Karpas-422 (cell line): ENCODE results near the gene PACC1. TPM values are rescaled to one million over a fixed set of nuclear protein-coding genes. Genes with fewer than 3 reads are reported as not detected.
A peak's percentile ranks its signal among the peaks of the same experiment; 100 is the strongest.
"Not testable (repeated sequence)": the region's sequence is repeated elsewhere in the genome, so short reads cannot be mapped to it uniquely, and the experiment has no call there.

Experiments
- DNase-seq: peaks from one replicate; pipeline ENCODE4 v3.0.0-alpha.2; 2015
- H2AFZ ChIP-seq: fragments of 200-600 bp; sonication (generic); 2 replicates; pipeline ENCODE4 v1.6.1; 2014; ENCODE audit warnings: antibody characterized with exemption, low read length, mixed read lengths
- H3K27ac ChIP-seq: fragments of 200-600 bp; sonication (generic); 2 replicates; pipeline ENCODE4 v1.5.1; 2014; ENCODE audit warnings: mild to moderate bottlenecking, low read length, moderate library complexity
- H3K27me3 ChIP-seq: fragments of 200-600 bp; sonication (generic); 2 replicates; pipeline ENCODE4 v1.6.1; 2014; ENCODE audit warnings: low read length, mixed read lengths
- H3K36me3 ChIP-seq: fragments of 200-600 bp; sonication (generic); 2 replicates; pipeline ENCODE4 v1.6.1; 2014; ENCODE audit warnings: low read length, mixed read lengths; ENCODE audit not compliant: insufficient read depth
- H3K4me1 ChIP-seq: fragments of 200-600 bp; sonication (generic); 2 replicates; pipeline ENCODE4 v1.6.1; 2014; ENCODE audit warnings: mild to moderate bottlenecking, low read length, mixed read lengths
- H3K4me2 ChIP-seq: fragments of 200-600 bp; sonication (generic); 2 replicates; pipeline ENCODE4 v1.6.1; 2014; ENCODE audit warnings: low read length, low read depth, mild to moderate bottlenecking; ENCODE audit not compliant: poor library complexity, severe bottlenecking
- H3K4me3 ChIP-seq: fragments of 200-600 bp; sonication (generic); 2 replicates; pipeline ENCODE4 v1.5.1; 2014; ENCODE audit warnings: mild to moderate bottlenecking, antibody characterized with exemption, low read length, mixed read lengths
- H3K79me2 ChIP-seq: fragments of 200-600 bp; sonication (generic); 2 replicates; pipeline ENCODE4 v1.6.1; 2014; ENCODE audit warnings: mild to moderate bottlenecking, low read length, mixed read lengths
- H3K9ac ChIP-seq: fragments of 200-600 bp; sonication (generic); 2 replicates; pipeline ENCODE4 v1.6.0; 2014; ENCODE audit warnings: low read length
- H3K9me2 ChIP-seq: fragments of 200-600 bp; sonication (generic), shearing (Covaris generic); replicated peaks from 2 replicates; pipeline ENCODE4 v1.6.0; 2014; ENCODE audit warnings: mild to moderate bottlenecking, low read length, moderate library complexity; ENCODE audit not compliant: insufficient read depth
- H3K9me3 ChIP-seq: fragments of 300-700, 200-600 bp; sonication (generic); 2 replicates; pipeline ENCODE4 v1.6.1; 2014; ENCODE audit warnings: low read length, mixed read lengths
- H4K20me1 ChIP-seq: fragments of 200-600 bp; sonication (generic); 2 replicates; pipeline ENCODE4 v1.6.1; 2014; ENCODE audit warnings: mild to moderate bottlenecking, antibody characterized with exemption, low read length, low read depth; ENCODE audit not compliant: insufficient read depth
- small RNA-seq: library from RNA; depleted of rRNA; stranded (forward); fragments of <200 nt; gene quantifications from one replicate; pipeline ENCODE3, GENCODE V24; 2014
- total RNA-seq: library from RNA; depleted of rRNA; stranded (reverse); fragments of >200 nt; shearing (Covaris generic); gene quantifications from 2 replicates; pipeline ENCODE4 v1.2.3, GENCODE V29; 2014; ENCODE audit warnings: low replicate concordance; rRNA removed

PACC1 gene
- total RNA-seq, 1 experiment from 2014 or later = 17.9 TPM

DNA sequence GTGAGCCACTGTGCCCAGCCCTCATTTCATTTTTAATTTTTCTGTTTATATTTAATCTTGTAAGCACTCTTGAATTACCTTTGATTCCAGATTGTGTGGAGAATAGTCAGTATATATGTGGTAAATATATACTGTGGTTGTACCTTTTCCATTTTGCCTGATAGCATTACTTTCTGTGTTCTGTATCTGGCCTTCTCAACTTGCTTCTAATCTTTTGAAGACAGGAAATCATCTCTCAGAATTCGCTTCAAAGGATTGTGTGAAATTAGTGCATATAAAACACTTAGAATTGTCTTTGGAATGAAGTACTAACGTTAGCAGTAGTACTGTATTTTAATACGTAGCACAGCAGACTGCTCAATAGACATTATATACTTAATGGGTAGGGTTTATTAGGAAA, 91.6 kb downstream of the PACC1 start:
- Histone ChIP-seq H2AFZ (no peak overlapping the region), H3K27ac (no peak overlapping the region), H3K4me2 (no peak overlapping the region), H3K79me2 (peaks cover 65% of the 10 kb centered on the region), H3K4me3 (no peak overlapping the region), H3K27me3 (no peaks in the 10 kb centered on the region), H3K9ac (no peak overlapping the region), H3K4me1 (no peaks in the 10 kb centered on the region), H3K9me2 (no peaks in the 10 kb centered on the region), H3K9me3 (no peaks in the 10 kb centered on the region), H4K20me1 (no peaks in the 10 kb centered on the region), H3K36me3 (no peaks in the 10 kb centered on the region)
- no peak for DNase-seq

DNA sequence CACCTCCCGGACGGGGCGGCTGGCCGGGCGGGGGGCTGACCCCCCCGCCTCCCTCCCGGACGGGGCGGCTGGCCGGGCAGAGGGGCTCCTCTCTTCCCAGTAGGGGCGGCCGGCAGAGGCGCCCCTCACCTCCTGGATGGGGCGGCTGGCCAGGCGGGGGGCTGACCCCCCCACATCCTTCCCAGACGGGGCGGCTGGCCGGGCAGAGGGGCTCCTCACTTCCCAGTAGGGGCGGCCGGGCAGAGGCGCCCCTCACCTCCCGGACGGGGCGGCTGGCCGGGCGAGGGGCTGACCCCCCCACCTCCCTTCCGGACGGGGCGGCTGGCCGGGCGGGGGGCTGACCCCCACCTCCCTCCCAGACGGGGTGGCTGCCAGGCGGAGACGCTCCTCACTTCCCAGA, 93.7 kb downstream of the PACC1 start:
- not testable (repeated sequence) for H3K4me2 ChIP-seq, H3K9me2 ChIP-seq, H3K27me3 ChIP-seq, H3K9me3 ChIP-seq, H3K36me3 ChIP-seq, H3K4me1 ChIP-seq, H2AFZ ChIP-seq, H3K27ac ChIP-seq, DNase-seq, H3K9ac ChIP-seq, H3K4me3 ChIP-seq, H4K20me1 ChIP-seq
- peaks cover 65% of the 10 kb centered on the region for H3K79me2 ChIP-seq

DNA sequence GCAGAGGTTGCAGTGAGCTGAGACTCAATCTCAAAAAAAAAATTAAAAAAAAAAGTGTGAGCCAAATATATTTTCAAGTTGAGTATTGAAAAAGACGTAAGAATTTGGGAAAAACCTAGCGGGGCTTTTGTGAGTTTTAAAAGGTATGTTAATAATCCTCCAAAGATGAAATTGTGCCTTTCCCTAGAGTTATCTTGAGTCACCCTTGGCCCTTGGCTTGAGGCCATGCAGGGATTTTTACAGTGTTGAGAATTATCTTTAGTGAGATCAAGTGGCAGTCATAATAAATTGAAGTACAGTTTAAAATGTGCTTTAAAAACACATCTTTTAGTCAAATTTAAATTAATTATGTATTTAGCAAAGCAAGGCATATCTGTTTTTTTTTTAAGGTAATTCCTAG, 96.8 kb downstream of the PACC1 start:
- DNase-seq = no peak
- H3K9me2 ChIP-seq = no peaks in the 10 kb centered on the region
- no peak overlapping the region for H3K27ac ChIP-seq
- H3K4me3 ChIP-seq = no peak overlapping the region
- no peaks in the 10 kb centered on the region for H3K27me3 ChIP-seq
- peaks cover 68% of the 10 kb centered on the region for H3K79me2 ChIP-seq
- H3K9me3 ChIP-seq = no peaks in the 10 kb centered on the region
- H3K4me1 ChIP-seq = no peaks in the 10 kb centered on the region
- H3K4me2 ChIP-seq = no peak overlapping the region
- peaks cover 8% of the 10 kb centered on the region for H3K36me3 ChIP-seq
- H4K20me1 ChIP-seq = no peaks in the 10 kb centered on the region
- H2AFZ ChIP-seq = no peak overlapping the region
- H3K9ac ChIP-seq = no peak overlapping the region

DNA sequence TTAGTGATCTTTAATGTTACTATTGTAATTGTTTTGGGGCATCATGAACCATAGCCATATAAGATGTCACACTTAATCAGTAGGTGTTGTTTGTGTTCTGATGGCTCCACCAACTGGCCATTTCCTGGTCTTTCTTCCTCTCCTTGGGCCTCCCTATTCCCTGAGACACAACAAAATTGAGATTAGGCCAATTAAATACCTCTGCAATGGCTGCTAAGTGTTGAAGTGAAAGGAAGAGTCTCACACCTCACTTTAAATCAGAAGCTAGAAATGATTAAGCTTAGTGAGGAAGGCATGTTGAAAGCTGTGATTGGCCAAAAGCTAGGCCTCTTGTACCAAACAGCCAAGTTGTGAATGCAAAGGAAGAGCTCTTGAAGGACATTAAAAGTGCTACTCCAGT, 98.8 kb downstream of the PACC1 start:
- no peak overlapping the region for H3K27ac ChIP-seq
- H3K36me3 ChIP-seq = peaks cover 16% of the 10 kb centered on the region
- H3K9ac ChIP-seq = no peak overlapping the region
- no peaks in the 10 kb centered on the region for H3K27me3 ChIP-seq
- no peaks in the 10 kb centered on the region for H4K20me1 ChIP-seq
- peak; percentile 49 for DNase-seq
- H3K4me2 ChIP-seq = no peak overlapping the region
- no peaks in the 10 kb centered on the region for H3K4me1 ChIP-seq
- H3K79me2 ChIP-seq = peaks cover 81% of the 10 kb centered on the region
- H3K9me2 ChIP-seq = no peaks in the 10 kb centered on the region
- H2AFZ ChIP-seq = no peak overlapping the region
- H3K9me3 ChIP-seq = no peaks in the 10 kb centered on the region
- no peak overlapping the region for H3K4me3 ChIP-seq

DNA sequence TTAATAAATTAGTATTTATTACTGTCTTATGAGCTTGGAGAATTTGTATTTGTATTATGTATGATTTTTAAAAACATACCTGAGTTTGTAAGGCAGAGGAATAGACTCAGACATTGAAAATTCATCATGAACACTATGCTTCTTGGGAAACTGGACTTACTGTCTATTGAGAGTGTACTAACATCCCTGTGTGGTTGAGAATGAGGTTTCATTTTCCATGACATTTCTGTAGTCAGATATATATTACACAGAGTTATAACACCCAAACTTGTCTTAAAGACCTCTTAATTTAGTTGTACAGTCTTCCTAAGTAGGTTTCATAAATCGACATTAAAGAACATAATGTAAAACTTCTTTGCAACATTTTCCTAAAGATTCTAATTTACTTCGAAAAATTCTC, 99.5 kb downstream of the PACC1 start:
- no peak for DNase-seq
- Histone ChIP-seq H2AFZ (no peak overlapping the region), H3K4me2 (no peak overlapping the region), H3K9me2 (no peaks in the 10 kb centered on the region), H3K4me1 (no peaks in the 10 kb centered on the region), H4K20me1 (no peaks in the 10 kb centered on the region), H3K27ac (no peak overlapping the region), H3K4me3 (no peak overlapping the region), H3K36me3 (peaks cover 16% of the 10 kb centered on the region), H3K9me3 (no peaks in the 10 kb centered on the region), H3K27me3 (no peaks in the 10 kb centered on the region), H3K9ac (no peak overlapping the region), H3K79me2 (peaks cover 88% of the 10 kb centered on the region)

Small RNA genes within 50 kb of the gene (small RNA-seq; reads per million reads assigned to genes)
- gene SNORA16B = not detected

Other genes starting within 250 kb of the PACC1 start
- gene PPP2R5A, start 129.5 kb downstream of the PACC1 start, total RNA-seq = 31.3 and 41.6 TPM in 2 replicates
- gene NENF, start 18.0 kb upstream of the PACC1 start, total RNA-seq = 41.4 and 63.9 TPM in 2 replicates
- gene ATF3, start 193.9 kb upstream of the PACC1 start, total RNA-seq = 4.1 and 8.0 TPM in 2 replicates